ENCODE data around the gene PDLIM5. TPM values are rescaled to one million over a fixed set of nuclear protein-coding genes. Genes with fewer than 3 reads are reported as not detected.

Gene PDLIM5
- total and polyA plus RNA-seq, 2 of the 8 experiments (the other 6 are each of a cell fraction or from before 2014, with no cell fraction given) = 37.3 to 62.1 TPM

DNA sequence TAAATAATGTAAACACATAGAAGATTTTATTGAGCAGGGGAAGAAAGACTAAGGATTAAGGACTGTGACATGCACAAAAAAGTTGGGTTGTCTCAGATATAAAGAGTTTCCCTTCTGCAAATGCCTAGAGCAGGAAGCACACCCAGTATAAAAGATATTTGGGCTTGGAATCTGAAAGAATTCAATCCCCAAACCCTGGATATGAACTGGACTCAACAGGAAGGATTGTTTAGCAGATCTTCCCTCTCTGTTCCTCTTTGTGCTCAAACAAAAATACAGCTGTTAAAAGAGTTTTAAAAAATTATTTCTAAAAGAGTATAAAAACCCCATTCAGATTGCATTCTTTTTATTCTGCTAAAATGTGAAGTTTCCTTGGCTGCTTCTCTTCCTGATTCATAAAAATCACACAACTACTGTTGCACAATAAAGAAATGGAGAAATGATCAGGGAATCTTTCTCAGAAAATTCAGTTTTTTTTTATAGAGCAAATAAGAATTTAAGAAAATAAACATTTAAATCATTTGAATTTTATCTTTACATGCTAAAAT is 71.4 kb downstream of the PDLIM5 start (continued):
- TF ChIP-seq CHD7 (IDR thresholded peaks at IDR 0.05; ENCODE audit: insufficient replicate concordance, low read length) (no peak), USF2 (IDR thresholded peaks at IDR 0.05; ENCODE audit: low read length) (no peak), E2F6 (IDR thresholded peaks at IDR 0.05) (no peak)

Measured in H1 (cell line).